ENCODE measurements around the gene OSBPL10. TPM values are rescaled to one million over a fixed set of nuclear protein-coding genes. Genes with fewer than 3 reads are reported as not detected.
A peak's percentile ranks its signal among the peaks of the same experiment; 100 is the strongest.

Gene OSBPL10
- total and polyA plus RNA-seq, 7 donors, result 2.3 to 77.7 (median 8.5) TPM

DNA sequence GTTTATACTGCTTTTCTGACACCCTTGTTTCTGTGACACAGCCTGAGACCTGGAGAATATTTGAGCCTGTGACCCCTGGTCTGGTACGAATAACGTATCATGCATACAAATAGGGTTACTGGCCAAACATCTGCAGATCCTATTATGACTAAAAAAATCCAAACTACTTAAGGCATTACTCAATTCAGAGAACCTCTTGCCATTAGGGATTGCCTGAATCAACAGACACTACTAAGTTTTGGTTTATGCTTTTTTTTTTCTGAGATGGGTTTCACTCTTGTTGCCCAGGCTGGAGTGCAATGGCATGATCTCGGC, 35.4 kb downstream of the OSBPL10 start:
- WGBS, 2 donors, result 72 to 82% methylated on average over 3 of the region's 3 CpGs
- Histone ChIP-seq H3K4me3 (no peak overlapping the region), H3K9me3 (no peaks in the 10 kb centered on the region), H3K27me3 (no peaks in the 10 kb centered on the region), H3K36me3 (no peaks in the 10 kb centered on the region), H3K27ac (no peak overlapping the region), H3K4me1 (peaks cover 0 to 8% (median 3%) of the 10 kb centered on the region in 4 donors)
- peak in 1 of 4 donors; percentile 20 for TF ChIP-seq POLR2AphosphoS5 (IDR thresholded peaks at IDR 0.05)
- no peak for TF ChIP-seq EP300 (IDR thresholded peaks at IDR 0.05)
- DNase-seq, result no peak
- intact Hi-C loops (cut with DNase I), result no loop called here

DNA sequence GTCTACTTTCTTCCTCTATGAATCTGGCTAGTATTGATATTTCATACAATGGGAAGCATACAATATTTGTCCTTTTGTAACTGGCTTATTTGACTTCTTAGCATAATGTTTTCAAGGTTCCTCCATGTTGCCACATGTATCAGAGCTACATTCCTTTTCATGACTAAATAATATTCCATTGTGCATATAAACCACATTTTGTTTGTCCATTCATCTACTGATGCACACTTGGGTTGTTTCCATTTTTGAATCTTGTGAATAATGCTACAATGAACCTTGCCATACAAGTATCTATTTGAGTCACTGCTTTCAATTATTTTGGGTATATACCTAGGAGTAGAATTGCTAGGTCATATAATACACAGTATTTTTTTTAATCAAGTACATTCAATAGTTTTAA, 38.0 kb downstream of the OSBPL10 start:
- no peak for TF ChIP-seq POLR2A (IDR thresholded peaks at IDR 0.05)
- TF ChIP-seq POLR2AphosphoS5 (IDR thresholded peaks at IDR 0.05), result no peak
- TF ChIP-seq EP300 (IDR thresholded peaks at IDR 0.05), result no peak
- TF ChIP-seq, protein P1, sequence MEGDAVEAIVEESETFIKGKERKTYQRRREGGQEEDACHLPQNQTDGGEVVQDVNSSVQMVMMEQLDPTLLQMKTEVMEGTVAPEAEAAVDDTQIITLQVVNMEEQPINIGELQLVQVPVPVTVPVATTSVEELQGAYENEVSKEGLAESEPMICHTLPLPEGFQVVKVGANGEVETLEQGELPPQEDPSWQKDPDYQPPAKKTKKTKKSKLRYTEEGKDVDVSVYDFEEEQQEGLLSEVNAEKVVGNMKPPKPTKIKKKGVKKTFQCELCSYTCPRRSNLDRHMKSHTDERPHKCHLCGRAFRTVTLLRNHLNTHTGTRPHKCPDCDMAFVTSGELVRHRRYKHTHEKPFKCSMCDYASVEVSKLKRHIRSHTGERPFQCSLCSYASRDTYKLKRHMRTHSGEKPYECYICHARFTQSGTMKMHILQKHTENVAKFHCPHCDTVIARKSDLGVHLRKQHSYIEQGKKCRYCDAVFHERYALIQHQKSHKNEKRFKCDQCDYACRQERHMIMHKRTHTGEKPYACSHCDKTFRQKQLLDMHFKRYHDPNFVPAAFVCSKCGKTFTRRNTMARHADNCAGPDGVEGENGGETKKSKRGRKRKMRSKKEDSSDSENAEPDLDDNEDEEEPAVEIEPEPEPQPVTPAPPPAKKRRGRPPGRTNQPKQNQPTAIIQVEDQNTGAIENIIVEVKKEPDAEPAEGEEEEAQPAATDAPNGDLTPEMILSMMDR (IDR thresholded peaks at IDR 0.05), result no peak
- Histone ChIP-seq H3K9me3 (no peaks in the 10 kb centered on the region), H3K27me3 (no peaks in the 10 kb centered on the region), H3K4me1 (peaks cover 0 to 9% (median 3%) of the 10 kb centered on the region in 4 donors), H3K36me3 (no peaks in the 10 kb centered on the region), H3K27ac (no peak overlapping the region), H3K4me3 (no peak overlapping the region)
- no peak for DNase-seq
- intact Hi-C loops (cut with DNase I), result no loop called here

DNA sequence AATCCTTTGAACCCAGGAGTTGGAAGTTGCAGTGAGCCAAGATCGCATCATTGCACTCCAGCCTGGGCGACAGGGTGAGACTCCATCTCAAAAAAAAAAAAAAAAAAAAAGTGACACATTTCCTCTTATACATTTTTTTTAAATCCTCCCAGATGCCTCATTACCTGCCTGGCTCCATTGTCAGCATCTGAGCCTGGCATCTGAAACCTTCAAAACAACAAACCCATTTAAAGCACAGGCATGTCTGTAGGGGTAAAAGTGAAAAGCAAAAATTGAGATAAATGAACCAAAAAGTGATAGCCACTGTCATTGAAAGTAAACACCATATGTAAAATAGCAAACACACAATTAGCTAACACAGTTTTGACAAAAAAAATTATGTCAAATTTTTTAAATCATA, 38.6 kb downstream of the OSBPL10 start:
- DNase-seq, result no peak
- Histone ChIP-seq H3K27me3 (no peaks in the 10 kb centered on the region), H3K4me3 (no peak overlapping the region), H3K27ac (no peak overlapping the region), H3K4me1 (peaks cover 0 to 9% (median 3%) of the 10 kb centered on the region in 4 donors), H3K36me3 (no peaks in the 10 kb centered on the region), H3K9me3 (no peaks in the 10 kb centered on the region)
- TF ChIP-seq POLR2A (IDR thresholded peaks at IDR 0.05), result no peak
- TF ChIP-seq, protein P1 (IDR thresholded peaks at IDR 0.05), result no peak
- TF ChIP-seq POLR2AphosphoS5 (IDR thresholded peaks at IDR 0.05), result no peak
- TF ChIP-seq EP300 (IDR thresholded peaks at IDR 0.05), result no peak
- intact Hi-C loops (cut with DNase I), result no loop called here
- 92 to 95% methylated on average over 2 of the region's 2 CpGs for WGBS, 2 donors

DNA sequence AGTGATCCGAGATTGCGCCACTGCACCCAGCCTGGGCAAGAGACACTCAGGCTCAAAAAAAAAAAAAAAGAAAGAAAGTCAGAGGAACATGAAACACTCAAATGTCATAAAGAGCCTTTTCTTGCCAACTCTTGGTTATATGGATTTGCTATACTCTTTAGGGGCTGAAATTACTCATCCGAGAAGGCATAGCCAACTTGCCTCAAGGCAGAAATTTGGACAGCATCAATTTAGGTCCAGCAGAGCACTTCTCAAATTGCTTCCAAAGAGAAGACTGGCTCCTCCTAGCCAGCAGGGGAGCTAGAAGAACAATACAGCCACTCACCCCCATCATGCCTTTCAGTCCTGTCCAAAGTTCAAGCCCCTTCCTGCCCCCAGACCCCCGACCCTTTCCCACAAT, 43.8 kb downstream of the OSBPL10 start:
- Histone ChIP-seq H3K36me3 (no peaks in the 10 kb centered on the region), H3K27me3 (no peaks in the 10 kb centered on the region), H3K4me3 (no peak overlapping the region), H3K4me1 (peaks cover 0 to 14% (median 11%) of the 10 kb centered on the region in 4 donors), H3K9me3 (no peaks in the 10 kb centered on the region), H3K27ac (peak overlapping the region in 1 of 4 donors; percentile 31)
- TF ChIP-seq POLR2A (IDR thresholded peaks at IDR 0.05) (no peak), EP300 (IDR thresholded peaks at IDR 0.05) (no peak), POLR2AphosphoS5 (IDR thresholded peaks at IDR 0.05) (no peak)
- TF ChIP-seq, protein P1 (IDR thresholded peaks at IDR 0.05), result no peak
- WGBS, 2 donors, result 87 to 94% methylated on average over 4 of the region's 4 CpGs
- intact Hi-C loops (cut with DNase I), result no loop called here
- DNase-seq, result no peak

DNA sequence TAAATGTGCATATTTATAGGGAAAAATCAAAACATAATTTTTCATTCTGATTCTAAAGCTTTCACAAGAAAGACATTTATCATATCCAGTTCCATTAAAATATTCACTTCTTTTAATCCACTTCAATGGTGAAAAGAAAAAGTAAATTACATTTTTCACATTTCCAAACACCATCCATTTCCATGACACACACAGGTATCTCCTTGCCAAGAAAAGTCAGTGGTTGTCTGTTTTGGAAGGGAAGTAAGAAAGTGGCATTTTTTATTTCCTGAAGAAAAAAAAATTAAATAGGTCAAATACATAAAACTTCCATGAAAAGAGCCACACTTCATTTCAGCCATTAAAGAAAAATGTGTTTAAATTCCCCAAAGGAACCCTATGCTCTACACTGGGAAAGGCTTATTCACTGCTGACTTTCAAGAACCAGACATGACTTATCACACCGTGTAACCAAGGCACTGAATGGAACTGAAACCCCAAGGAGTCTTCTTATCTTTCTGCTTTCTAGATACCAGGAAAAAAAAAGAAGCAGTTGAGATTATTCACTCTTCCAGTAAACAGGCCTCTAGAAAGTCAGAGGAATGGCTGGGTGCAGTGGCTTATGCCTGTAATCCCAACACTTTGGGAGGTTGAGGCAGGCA, 44.5 kb downstream of the OSBPL10 start:
- peak overlapping the region in 2 of 4 donors; percentile 26 to 31 for H3K27ac ChIP-seq
- no peak for DNase-seq
- TF ChIP-seq, protein P1 (IDR thresholded peaks at IDR 0.05), result no peak
- no peak for TF ChIP-seq POLR2AphosphoS5 (IDR thresholded peaks at IDR 0.05)
- no peak for TF ChIP-seq POLR2A (IDR thresholded peaks at IDR 0.05)
- no peak for TF ChIP-seq EP300 (IDR thresholded peaks at IDR 0.05)
- no peaks in the 10 kb centered on the region for H3K36me3 ChIP-seq
- H3K27me3 ChIP-seq, result no peaks in the 10 kb centered on the region
- H3K9me3 ChIP-seq, result no peaks in the 10 kb centered on the region
- no peak overlapping the region for H3K4me3 ChIP-seq
- intact Hi-C loops (cut with DNase I), result no loop called here
- peaks cover 0 to 14% (median 11%) of the 10 kb centered on the region in 4 donors for H3K4me1 ChIP-seq
- 19 to 25% methylated on average over 1 of the region's 1 CpG for WGBS, 2 donors
